NK-92 treated with Interleukin-12 subunit alpha and Interleukin-12 subunit beta, amount 100 ng/mL, for 24 hours (cell line): ENCODE results near the gene GFI1B.
"Not testable (repeated sequence)": the region's sequence is repeated elsewhere in the genome, so short reads cannot be mapped to it uniquely, and the experiment has no call there.

ENCODE experiments used
- DNase-seq: peaks from one replicate; lab custom pipeline; 2025; lab: John Stamatoyannopoulos, UW

Gene GFI1B

DNA sequence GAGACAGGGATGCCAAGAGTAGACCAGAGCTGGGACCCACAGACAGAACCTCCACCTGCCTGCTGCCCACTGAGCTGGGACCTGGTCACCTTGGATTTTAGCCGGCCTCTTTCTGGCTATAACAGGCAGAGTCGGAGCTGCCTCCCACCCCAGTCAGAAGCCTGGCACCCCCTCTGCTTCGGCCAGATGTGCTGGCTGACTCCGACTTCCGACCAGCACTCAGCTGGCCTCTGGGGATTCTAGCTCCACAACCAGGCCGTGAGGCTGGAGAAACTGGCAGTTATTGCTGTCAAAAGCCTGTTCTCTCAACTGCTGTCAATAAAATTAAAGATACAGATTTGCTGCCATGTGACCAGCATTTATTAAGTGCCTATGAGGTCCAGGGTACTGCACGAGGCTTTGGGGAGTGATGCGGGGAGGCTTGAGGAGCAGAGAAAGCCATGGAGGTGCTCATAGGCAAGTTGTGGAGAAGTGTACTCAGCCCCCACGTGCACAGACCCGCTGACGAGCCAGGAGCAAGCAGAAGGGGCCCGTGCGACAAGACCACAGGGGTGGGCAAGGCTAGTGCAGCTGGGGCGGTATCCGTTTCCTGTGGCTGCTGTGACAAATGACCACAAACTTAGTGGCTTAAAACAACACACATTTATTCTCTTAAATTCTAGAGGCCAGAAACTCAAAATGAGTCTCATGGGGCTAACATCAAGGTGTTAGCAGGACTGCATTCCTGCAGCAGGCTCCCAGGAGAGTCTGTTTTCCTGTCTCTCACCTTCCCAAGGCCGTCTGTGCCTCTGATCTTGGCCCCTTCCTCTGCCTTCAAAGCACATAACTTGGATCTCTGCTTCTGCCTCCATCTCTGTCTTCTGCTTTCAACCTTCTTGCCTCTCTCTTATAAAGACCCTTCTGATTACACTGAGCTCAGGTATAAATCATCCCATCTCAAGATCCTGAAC is 13.1 kb downstream of the GFI1B start:
- DNase-seq, result peak; percentile 40

DNA sequence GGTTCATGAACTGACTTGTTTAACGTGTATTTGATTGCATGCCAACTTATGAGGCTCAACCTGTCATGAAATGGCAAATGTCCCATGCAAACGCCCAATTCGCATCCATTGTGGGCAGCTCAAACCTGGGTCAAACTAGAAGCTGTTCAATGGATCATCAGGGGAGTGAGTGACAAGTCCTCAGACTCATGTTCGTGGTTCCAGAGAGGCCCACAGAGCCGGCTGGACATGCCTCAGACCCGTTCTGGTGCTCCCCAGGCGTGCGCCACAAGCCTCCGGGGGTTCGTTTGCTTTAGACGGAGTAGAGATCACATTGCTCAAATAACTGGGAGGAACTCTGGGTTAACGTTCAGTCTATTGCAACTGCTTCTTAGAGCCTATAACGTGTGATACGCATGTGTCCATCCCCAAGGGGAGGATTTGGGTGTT is 15.0 kb downstream of the GFI1B start:
- no peak for DNase-seq

DNA sequence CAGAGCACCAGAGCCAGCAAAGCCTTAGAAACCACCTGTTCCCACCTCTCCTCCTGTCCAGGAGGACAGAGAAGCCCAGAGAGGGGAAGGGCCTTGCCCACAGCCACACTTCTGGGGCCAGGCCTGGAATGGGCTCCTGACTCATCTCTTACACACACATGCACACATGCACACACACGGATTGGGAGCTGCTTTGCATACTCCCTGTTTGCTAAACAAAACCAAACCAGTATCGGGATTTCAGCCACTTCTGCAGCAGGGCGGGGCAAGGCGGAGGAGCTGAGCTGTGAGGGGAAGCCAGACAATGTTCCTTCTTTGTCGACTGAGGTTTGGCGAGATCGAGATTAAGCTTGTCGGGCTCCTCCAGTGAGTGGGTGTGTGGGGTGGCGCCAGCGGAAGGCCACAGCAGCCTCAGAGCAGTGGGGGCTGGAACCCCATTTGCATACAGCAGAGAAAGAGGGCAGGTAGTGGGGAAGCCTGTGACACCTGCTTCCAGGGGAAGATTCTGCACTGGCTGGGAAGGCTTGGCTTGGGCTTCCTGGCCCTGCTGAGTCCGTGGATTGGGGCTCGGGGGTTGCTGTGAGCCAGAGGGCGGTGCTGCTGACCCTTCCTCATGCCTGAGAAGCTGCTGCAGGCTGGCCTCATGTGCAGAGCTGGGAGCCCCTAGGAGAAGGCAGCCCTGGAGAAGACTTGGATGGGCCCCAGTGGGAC is 16.1 kb downstream of the GFI1B start:
- no peak for DNase-seq

DNA sequence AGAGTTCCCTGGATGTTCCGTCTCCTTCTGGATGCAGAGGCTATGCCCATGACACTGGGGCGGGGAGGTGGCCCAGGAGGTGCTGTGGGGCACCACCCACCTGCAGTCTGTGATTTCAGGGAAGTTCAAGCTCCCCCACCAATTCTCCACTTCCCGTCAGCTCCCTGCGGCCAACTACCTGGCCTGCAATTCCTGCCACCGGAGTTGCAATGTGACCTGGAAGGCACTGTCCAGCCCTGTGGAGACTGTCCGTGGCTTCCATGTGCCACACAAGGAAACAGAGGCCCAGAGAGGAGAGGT is 16.6 kb downstream of the GFI1B start:
- DNase-seq, result no peak

DNA sequence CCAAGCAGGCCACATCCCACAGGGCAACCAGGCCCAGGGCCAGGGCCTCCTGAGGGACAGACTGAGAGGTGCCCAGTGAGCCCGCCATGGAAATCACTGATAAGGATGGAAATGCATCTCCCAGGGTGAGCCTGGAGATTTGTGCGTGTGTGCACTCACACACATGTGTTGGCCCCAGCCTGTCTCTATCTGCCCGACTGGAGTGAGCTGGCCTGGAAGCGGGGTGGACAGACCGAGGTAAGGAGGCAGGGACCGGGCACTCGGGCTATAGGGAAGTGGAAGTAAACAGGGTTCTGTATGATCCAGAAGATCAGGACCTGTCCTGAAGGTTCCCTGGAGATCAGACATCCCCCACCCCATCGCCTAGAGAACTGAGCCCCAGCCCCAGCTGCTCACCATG is 17.4 kb downstream of the GFI1B start:
- no peak for DNase-seq

DNA sequence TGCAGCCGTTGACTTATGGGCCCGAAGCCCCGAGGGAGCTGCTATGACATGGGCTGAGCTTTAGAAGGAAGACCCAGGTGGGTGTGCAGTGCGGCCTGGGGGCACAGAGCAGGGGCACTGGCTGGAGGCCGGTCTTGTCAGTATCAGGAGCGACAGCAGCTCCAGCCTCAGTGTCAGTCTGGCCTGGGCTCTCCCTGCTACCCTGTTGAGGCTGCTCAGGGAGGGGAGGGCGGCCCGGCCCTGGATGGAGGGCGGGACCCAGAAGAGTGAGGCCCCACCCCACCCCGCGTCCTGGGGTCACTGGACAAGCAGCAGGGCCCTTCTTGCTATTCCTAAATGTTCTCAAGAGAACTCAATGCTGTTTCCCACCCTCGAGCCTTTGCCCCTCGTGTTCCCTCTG is 18.0 kb downstream of the GFI1B start:
- no peak for DNase-seq

DNA sequence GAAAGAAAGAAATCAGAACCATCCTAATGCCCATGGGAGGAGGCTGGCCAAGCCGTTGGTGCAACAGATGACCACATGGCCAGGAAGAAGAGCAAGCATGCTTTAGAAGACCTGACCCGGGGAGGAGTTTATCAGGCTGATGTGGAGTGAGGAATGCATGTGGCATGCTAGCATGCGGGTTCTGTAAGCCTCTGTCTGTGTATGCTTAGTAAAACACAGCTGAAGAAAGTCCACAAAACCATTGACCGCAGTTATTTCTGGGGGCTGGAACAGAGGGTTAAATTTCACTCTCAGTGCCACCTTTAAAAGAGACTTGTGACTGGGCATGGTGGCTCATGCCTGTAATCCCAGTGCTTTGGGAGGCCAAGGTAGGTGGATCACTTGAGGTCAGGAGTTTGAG is 19.1 kb downstream of the GFI1B start:
- DNase-seq, result no peak

DNA sequence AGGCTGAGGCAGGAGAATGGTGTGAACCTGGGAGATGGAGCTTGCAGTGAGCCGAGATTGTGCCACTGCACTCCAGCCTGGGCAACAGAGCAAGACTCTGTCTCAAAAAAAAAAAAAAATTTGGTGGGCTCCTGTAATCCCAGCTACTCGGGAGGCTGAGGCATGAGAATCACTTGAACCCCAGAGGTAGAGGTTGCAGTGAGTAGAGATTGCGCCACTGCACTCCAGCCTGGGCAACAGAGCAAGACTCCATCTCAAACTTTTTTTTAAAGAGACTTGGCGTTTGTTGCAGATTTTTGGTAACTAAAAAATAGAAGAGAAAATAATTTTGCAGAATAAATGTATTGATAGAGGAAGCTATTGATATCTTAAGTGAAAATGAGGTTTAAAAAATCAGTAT is 19.7 kb downstream of the GFI1B start:
- not testable (repeated sequence) for DNase-seq

DNA sequence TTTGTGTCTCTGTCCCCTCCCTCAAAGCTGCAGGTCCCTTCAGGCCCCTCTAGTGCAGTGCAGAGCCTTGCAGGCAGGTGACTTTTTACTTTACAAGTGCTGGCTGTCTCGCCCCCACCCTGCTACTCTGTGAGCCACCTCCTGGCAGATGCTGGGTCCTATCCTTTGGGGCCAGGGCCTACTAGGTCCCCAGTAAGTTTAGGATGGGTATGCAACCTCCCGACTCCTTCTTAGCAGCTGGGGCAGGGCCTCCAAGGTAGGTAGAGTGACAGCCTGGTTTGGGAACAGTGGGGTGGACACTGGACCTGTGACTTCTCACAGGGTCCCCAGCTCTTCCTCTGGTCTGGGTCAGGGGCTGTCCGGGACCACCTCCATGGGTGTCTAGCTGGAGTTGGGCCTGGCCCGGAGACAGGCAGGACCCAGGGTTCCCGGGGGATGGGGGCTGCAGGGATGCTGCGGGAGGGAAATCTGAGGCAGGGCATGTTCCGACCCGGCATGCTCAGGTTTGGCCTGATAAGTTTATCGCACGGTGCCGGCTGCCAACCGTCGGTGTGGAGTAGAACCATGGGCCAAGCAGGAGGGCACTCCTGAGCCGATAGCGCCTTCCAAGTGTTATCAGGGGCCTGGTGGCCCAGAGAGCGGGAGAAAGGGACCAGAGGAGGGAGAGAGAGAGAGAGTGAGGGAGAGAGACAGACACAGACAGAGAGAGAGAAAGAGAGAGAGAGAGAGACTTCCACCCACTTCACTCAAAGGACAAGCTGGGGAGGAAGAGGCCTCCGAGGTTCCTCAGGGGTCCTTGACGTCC is 20.5 kb downstream of the GFI1B start:
- DNase-seq, result no peak

DNA sequence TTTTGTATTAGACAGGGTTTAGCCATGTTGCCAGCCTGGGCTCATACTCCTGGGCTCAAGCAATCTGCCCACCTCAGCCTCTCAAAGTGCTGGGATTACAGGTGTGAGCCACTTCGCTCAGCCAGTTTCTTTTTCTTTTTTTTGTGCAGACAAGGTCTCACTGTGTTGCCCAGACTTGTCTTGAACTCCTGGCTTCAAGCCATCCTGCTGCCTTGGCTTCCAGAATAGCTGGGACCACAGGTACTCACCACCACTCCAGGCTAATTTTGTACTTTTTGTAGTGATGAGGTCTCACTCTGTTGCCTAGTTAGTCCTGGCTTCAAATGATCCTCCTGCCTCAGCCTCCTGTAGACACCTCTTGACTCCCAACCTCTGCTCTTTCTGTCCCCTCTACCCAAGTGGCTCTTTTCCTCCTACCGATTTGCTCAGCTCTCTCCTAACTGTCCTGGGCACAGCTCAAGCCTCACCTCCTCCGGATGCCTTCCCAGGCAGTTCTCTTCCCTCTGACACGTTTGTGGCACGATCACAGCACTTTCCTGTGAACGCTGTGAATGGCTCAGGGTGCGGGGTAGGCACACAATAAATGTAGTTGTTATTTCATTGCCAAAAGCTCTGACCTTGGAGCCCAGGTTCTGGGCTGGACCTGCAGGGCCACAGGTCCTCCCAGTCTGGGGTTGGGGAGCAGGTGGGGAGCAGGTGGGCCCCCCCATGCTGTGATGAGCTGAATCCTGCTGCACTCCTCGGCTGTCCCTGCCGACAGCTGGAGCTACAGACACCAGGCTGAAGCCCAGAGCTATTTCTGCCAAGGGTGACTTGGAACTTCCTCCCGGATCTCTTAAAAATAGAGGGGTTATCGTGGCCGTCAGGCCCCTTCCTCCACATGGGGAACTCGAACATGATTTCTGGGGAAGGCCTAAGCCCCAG is 23.9 kb downstream of the GFI1B start:
- no peak for DNase-seq

DNA sequence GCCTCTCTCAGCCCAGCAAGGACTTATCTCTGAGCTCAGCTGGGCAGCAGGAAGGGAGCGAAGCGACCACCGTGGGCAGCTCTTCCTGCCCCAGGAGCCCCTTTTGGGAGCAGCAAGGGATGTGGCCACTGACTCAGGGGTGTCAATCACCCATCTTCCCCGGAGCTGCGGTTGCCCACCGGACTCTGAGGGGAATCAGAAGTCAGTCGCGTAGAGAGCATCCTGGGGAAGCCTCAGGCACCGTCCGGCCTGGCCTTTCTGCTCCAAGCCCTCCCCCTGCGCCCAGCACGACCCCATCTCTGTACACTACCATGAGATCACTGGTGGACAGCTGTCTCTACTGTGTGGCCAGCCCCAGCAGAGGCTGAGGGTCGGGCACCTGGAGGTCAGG is 24.6 kb downstream of the GFI1B start:
- DNase-seq, result no peak

DNA sequence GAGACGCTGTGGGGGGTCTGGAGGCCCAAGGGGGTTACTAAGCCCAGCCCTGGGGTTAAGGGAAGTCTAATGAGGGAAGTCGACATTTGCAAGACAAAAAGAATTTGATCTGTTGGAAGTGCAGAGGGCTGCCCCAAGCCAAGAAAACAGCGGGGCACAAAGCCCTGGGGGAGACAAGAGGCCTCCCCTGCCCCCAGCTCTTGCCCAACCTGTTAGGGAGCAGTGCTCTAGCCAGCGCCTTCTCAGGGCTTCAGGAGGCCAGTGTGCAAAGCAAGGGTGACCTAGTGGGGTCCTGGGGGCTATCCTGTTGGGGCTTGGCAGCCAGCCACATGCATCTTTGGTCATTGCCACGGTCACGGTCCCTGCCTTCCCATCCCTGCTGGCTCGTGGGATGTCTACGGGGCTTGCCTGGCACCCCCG is 25.2 kb downstream of the GFI1B start:
- no peak for DNase-seq

DNA sequence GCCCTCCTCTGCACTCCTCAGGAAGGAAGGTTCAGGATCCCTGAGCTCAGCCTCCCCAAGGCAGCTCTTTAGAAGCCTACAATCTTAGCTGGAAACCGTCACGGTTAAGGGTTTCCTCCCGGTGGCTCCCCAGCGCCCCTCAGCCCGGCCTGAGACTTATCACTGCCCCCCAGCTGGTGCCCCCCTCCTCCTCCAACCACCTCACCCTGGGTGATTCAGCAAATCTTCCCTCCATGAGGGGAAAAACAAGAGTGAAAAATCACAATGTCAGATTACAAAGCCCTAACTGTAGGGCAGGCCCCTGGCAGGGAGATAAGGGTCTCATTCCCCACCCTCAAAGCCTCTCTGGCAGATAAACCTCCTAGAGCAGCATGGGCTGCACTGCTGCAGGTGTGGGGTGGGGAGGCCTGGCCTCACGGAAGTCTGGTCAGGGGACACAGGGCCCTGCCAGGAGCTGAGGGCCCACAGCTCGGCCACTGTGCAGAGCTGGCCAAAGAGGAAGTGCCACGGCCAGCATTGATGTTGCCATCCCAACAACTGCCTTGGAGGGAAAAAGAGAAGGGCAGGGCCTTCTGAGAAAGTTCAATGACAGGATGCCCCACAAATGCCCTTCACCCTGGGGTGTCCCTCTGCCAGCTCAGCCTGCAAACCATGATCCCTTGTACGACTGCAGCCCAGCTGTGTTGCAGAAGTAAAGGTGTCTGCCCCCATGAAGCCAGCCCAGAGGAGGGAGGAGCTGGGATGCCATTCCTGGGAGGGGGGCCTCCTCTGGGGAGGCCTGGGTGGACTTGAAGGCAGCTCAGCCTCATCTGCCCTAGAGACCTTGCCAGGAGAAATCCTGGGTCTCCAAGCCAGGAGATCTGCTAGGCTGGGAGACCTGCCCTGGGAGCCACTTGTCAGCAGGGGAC is 25.9 kb downstream of the GFI1B start:
- no peak for DNase-seq

DNA sequence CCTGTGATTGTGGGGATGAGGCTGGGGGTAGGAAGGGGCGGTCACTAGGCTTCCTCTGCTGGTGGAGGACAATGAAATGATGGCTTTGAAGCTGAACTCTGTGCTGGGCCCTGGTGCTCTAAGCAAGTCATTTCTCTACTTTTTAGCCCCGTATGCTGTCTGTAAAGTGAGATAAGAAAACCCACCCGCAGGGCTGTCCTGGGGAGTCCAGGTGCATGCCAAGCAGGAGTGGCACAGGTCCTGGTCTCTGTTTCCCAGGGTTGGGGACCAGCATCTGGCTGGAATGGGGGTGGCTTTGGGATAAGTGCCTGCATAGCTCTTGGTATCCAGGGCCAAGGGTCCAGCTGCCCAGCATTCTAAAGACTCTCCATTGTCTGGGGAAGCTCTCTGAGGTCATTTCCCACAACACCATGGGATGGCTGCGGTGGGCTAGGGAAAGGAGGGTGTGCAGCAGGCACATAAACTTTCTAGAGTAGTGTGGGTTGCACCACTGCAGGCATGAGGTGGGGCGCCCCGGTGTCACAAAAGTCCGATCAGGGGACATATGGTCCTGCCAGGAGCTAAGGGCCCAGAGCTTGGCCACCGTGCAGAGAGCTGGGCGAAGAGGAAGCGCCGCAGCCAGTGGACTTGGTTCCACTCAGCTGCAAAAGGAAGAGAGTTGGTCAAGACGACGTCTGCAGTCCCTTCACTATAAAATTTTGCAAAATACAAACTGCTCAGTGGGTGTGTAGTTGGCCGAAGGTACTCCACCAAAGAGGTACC is 26.7 kb downstream of the GFI1B start:
- DNase-seq, result no peak

DNA sequence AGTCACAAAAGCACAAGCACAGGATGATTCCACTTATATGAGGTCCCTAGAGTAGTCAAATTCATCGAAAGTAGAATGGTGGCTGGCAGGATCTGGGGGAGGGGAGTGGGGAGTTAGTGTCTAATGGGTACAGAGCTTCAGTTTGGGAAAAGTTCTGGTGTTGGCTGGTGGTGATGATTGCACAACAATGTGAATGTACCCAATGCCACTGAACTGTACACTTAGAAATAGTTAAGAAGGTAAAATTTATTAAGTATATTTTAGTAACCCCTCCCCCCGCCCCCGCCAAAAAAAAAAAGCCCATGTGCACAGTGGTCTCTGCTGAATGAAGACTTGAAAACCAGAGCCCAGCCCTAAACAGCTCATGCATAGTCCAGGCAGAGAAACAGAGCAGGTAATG is 27.5 kb downstream of the GFI1B start:
- DNase-seq, result no peak

DNA sequence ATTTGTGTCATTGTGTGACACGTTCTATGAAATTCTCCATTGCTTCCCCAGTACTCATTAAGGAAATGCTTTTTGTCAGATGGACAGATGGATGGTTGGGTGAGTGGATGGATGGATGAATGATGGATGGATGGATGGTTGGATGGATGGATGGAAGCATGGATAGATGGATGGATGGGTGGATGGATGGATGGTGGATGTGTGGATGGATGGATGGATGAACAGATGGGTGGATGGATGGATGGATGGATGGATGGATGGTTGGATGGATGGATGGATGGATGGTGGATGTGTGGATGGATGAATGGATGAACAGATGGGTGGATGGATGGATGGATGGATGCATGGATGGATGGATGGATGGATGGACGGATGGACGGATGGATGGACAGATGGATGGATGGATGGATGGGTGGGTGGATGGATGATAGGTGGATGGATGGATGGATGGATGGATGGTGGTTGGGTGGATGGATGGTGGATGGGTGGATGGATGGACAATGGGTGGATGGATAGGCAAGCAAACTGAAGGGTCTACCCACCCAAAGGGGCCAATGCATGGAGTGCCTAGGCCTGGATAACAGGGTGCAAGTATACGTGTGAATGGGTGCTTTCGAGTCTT is 28.3 kb downstream of the GFI1B start:
- no peak for DNase-seq

DNA sequence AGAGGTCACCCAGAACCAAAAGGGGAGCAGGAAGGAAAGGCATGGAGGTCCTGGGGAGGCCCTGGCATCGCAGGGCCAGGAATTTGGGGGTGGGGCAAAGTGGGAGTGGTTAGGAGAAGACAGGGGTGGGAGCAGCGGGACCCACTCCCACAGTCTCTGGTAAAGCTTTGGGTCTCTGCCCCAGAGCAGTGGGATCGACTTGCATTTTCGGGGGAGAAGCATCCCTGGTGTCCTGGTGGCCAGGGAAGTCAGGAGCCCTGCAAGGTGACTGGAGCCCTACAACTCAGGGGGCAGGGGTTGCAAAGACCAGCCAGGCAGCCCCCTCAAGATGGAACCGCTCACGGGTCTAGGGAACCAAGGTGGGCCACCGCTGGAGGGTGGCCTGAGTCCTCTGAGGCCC is 29.9 kb downstream of the GFI1B start:
- DNase-seq, result no peak

DNA sequence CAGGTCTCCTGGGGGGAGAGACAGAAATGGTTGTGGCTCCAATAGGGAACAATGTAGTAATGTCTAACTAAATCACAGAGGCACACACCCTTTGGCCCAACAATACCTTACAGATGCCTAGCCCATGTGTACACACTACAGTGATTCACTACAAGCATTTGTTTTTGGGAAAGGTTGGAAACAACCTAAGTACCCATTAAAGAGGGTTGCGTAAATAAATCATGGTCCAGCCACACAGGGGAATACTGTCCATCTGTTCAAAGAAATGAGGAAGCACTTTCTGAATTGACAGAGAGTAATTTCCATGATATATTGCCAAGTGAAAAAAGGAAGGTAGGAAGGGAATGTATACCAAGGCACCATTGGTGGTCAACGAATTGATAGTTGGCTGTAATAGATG is 30.3 kb downstream of the GFI1B start:
- DNase-seq, result no peak

DNA sequence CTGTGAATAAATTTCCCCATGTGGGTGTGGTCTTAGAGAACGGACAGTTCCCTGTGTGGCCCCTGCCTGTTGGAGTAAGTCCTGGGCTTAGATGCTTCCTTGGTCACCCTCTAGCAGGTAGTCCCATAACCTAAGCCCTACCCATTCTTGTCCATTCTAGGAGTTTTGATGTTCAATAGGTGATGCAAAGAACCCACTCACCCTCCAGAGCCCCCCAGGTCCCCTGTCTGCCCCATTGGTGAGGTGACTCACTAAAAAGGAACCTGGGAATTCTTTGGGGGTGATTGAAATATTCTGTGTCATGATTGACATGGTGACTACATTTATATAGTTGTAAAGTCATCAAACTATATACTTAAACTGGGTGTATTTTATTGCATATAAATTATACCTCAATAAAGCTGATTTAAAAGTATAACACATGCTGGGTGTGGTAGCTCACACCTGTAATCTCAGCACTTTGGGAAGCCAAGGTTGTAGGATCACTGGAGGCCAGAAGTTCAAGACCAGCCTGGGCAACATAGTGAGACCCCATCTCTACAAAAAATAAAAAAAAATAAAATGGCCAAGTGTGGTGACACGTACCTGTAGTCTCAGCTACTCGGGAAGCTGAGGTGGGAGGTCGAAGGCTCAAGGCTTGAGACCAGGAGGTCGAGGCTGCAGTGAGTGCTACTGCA is 31.6 kb downstream of the GFI1B start:
- DNase-seq, result no peak
